Measurements from ENCODE around the gene CCDC38. TPM values are rescaled to one million over a fixed set of nuclear protein-coding genes. Genes with fewer than 3 reads are reported as not detected.

The CCDC38 gene
- total RNA-seq, 1 experiment from 2014 or later = not detected

- Mint-ChIP-seq H3K9me3 (peaks cover 9% of the 10 kb centered on the region), H3K27ac (no peak overlapping the region), H3K27me3 (ENCODE audit: low read depth) (no peaks in the 10 kb centered on the region), H3K4me3 (no peak overlapping the region), H3K4me1 (peaks cover 34% of the 10 kb centered on the region), H3K36me3 (no peaks in the 10 kb centered on the region)
- ATAC-seq (no peak), DNase-seq (ENCODE audit: low spot score) (no peak)
- POLR2A ChIA-PET = no interaction called here
- TF ChIP-seq ATF3 (CRISPR knock-in tag; conservative IDR thresholded peaks at IDR 0.05) (no peak), GABPB1 (CRISPR knock-in tag; IDR thresholded peaks at IDR 0.05) (no peak), NFE2L1 (CRISPR knock-in tag; IDR thresholded peaks at IDR 0.05) (no peak), RORB (CRISPR knock-in tag; IDR thresholded peaks at IDR 0.05) (no peak), TP53 (CRISPR knock-in tag; IDR thresholded peaks at IDR 0.05) (no peak), GTF2I (CRISPR knock-in tag; conservative IDR thresholded peaks at IDR 0.05) (no peak)
- CTCF ChIA-PET = interaction anchor here (1.5 to 2.2 kb wide), 2 partner anchors 10 to 18 kb away, joined by 3 to 9 read pairs; partner anchors contain the start of genes AMDHD1 and CCDC38
Observed at GRCh38 chr12:95953000-95953399, 10.6 kb upstream of the CCDC38 start.

GRCh38 chr12:95951515-95951914 is 9.1 kb upstream of the CCDC38 start:
- no peak for TF ChIP-seq CREB1 (CRISPR knock-in tag; IDR thresholded peaks at IDR 0.05)
- no peak for TF ChIP-seq NFATC4 (CRISPR knock-in tag; IDR thresholded peaks at IDR 0.05)
- no peak for TF ChIP-seq ZNF396 (CRISPR knock-in tag; IDR thresholded peaks at IDR 0.05; ENCODE audit: borderline replicate concordance)
- TF ChIP-seq FOXJ3 (CRISPR knock-in tag; IDR thresholded peaks at IDR 0.05; ENCODE audit: borderline replicate concordance) = no peak
- no peak for TF ChIP-seq STAT6 (CRISPR knock-in tag; conservative IDR thresholded peaks at IDR 0.05; ENCODE audit: low read depth)
- TF ChIP-seq TEAD1 (CRISPR knock-in tag; IDR thresholded peaks at IDR 0.05) = no peak
- no peak for TF ChIP-seq PRRX2 (CRISPR knock-in tag; IDR thresholded peaks at IDR 0.05)
- TF ChIP-seq ZNF263 (CRISPR knock-in tag; IDR thresholded peaks at IDR 0.05; ENCODE audit: low read depth) = no peak
- no peak for TF ChIP-seq NFYB (CRISPR knock-in tag; conservative IDR thresholded peaks at IDR 0.05; ENCODE audit: low read depth)
- TF ChIP-seq MAX (CRISPR knock-in tag; IDR thresholded peaks at IDR 0.05) = no peak
- TF ChIP-seq GRHL2 (CRISPR knock-in tag; IDR thresholded peaks at IDR 0.05; ENCODE audit: insufficient replicate concordance, severe bottlenecking) = no peak
- no peak for TF ChIP-seq ZSCAN18 (CRISPR knock-in tag; IDR thresholded peaks at IDR 0.05)
- TF ChIP-seq ZMAT4 (CRISPR knock-in tag; IDR thresholded peaks at IDR 0.05) = no peak
- no peak for TF ChIP-seq ARID4B (CRISPR knock-in tag; IDR thresholded peaks at IDR 0.05; ENCODE audit: borderline replicate concordance)
- no peak for TF ChIP-seq ZNF671 (CRISPR knock-in tag; IDR thresholded peaks at IDR 0.05)
- TF ChIP-seq EMX1 (CRISPR knock-in tag; IDR thresholded peaks at IDR 0.05) = no peak
- TF ChIP-seq TP53 (CRISPR knock-in tag; IDR thresholded peaks at IDR 0.05) = no peak
- no peak for TF ChIP-seq ZNF532 (CRISPR knock-in tag; IDR thresholded peaks at IDR 0.05; ENCODE audit: borderline replicate concordance)
- ChIA-PET CTCF (interaction anchor here (2.2 kb wide), 1 partner anchor 8 kb away, joined by 9 read pairs; the partner anchor contains the start of genes AMDHD1 and CCDC38), POLR2A (no interaction called here)
- Mint-ChIP-seq H3K27ac (no peak overlapping the region), H3K4me3 (no peak overlapping the region), H3K27me3 (ENCODE audit: low read depth) (no peaks in the 10 kb centered on the region), H3K9me3 (peaks cover 9% of the 10 kb centered on the region), H3K4me1 (peaks cover 25% of the 10 kb centered on the region), H3K36me3 (no peaks in the 10 kb centered on the region)
- ATAC-seq (no peak), DNase-seq (ENCODE audit: low spot score) (no peak)

Measured in WTC11 (cell line).